HG03469 (cell line): ENCODE results near the gene YIF1B.

ENCODE experiments used
- ATAC-seq: cut with Tn5 transposase; IDR thresholded peaks from one replicate; pipeline ENCODE4 v1.9.1; 2021; ENCODE audit warnings: mild to moderate bottlenecking, moderate library complexity, moderate number of reproducible peaks; ENCODE audit not compliant: unreplicated experiment

YIF1B gene

GRCh38 chr19:38306236-38306635 is 9.5 kb downstream of the YIF1B start:
- no peak for ATAC-seq

- ATAC-seq = no peak
These were observed 10.8 kb downstream of the YIF1B start for GRCh38 chr19:38304866-38305429.

DNA sequence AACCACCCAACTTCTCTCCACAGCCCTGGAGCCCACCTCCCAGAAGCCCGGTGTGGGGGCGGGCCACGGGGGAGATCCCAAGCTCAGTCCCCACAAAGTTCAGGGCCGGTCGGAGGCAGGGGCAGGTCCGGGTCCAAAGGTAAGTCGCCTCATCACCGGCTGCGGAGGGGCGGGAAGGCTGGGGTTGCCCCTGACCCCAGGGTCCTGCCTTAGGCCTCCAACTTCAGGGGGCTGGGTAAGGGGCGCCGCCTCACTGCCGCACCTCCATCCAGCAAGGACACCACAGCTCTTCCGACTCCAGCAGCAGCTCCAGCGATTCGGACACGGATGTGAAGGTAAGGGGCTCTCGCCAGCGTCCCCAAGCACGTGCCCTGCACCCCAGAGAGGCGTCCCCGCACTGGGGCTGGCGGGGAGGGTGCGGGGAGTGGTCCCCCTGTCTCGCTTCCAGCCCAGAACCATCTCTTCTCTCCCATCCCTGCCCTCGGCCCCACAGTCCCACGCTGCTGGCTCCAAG is 11.3 kb downstream of the YIF1B start:
- no peak for ATAC-seq

GRCh38 chr19:38303517-38304351 is 12.0 kb downstream of the YIF1B start, which contains the start of gene C19orf33:
TSS of gene C19orf33 (plus strand) at chr19:38304251. CDS start at chr19:38304262, 11 bp downstream.
- ATAC-seq = no peak

DNA sequence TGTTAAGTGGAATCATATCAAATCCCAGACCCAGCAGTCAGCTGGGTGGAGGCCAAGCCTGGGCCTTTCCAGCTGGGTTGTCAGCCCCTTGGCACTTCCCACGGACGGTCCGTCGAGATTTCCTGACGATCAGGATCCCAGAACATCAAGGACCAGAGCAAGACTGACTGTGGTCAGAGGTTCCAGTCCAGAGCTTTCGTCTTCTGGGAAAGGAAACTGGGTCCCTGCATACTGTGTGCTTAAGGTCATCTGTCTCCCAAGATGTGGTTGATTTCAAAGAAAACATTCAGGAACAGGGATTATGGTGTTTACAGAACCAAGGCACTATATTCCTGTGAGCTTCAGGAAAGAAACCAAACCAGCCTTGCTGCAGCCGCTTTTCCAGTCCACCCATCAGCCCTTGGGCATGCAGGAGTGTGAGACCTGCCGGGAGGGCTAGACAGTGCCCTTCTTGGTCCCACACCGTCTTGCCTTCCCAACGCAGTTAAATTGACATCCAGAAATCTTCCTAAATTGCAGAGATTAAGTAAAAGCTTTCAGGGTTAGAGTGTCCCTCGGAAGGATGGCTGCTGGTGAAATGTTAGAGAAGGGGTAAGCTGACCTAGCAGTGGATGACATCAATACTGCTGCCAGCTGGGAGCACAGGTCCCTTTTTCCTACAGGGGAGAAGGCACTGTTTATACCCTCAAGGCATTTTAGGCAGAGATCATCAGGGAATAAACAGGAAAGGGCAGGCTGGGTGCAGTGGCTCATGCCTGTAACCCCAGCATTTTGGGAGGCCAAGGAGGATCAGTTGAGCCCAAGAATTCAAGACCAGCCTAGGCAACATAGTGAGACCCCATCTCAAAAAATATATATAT is 16.7 kb downstream of the YIF1B start:
- no peak for ATAC-seq

DNA sequence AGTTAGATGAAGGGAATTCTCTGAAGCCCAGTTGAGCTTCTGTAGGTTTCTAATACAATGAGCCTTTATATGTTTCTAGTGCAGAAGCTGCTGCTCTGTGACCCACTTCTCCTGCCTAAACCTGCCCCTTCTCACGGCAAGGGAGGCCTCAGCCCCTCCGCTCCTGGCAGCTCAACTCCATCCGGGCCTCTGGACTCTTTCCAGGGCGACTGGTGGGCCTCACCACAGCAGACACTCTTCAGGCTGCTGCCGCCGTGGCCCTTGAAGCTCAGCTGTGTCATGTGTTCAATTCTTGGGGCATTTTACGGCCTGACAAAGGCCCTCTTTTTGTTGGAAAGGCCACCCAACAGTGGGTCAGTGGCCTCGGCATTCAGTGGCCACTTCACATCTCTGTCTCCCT is 21.7 kb downstream of the YIF1B start:
- no peak for ATAC-seq

DNA sequence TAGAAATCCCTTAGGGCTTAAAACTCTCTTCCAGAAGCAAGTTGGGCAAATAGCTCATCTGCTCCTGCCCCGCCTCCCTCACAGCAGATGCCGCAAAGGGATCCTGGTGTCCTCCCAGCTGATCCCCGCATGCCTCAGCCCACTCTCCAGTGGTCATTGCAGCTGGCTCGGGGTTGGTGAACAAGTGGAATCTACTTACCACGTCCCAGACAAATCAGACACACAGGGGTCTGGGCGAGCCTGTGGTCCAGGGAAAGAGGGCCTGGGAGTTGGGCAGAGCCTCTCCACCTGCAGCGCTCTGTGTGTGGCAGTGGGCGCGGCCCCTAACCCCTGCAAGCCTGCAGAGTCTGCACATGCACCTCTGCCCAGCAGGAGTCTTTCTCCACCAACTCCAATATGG is 22.5 kb downstream of the YIF1B start:
- no peak for ATAC-seq

DNA sequence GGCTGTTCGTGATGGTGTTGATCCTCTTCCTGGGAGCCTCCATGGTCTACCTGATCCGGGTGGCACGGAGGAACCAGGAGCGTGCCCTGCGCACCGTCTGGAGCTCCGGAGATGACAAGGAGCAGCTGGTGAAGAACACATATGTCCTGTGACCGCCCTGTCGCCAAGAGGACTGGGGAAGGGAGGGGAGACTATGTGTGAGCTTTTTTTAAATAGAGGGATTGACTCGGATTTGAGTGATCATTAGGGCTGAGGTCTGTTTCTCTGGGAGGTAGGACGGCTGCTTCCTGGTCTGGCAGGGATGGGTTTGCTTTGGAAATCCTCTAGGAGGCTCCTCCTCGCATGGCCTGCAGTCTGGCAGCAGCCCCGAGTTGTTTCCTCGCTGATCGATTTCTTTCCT is 23.9 kb downstream of the YIF1B start:
- no peak for ATAC-seq

DNA sequence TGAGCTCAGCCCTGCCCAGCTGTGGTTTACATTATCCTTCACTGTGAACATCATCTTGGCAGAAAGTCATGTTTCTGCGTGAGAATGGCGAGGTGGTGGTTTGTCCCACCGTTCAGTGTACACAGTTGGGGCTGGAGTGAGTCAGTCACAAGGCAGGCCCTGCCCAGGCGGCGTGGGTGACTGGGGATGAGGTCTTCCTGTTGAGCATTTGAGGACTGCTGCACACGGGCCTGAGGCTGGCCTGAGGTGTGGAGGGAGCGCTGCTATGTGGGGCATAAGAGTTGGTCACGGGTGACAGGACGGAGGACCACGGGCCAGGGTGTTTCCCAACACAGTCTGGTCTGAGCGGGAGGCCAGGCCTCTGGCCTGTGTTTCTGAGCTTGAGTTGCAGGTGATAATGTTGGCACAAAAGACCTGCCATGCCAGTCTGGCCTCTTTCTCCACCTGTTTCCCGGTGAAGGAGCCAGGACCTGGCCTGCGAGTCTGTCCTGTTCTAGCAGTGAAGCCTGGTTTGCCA is 25.1 kb downstream of the YIF1B start:
- no peak for ATAC-seq

DNA sequence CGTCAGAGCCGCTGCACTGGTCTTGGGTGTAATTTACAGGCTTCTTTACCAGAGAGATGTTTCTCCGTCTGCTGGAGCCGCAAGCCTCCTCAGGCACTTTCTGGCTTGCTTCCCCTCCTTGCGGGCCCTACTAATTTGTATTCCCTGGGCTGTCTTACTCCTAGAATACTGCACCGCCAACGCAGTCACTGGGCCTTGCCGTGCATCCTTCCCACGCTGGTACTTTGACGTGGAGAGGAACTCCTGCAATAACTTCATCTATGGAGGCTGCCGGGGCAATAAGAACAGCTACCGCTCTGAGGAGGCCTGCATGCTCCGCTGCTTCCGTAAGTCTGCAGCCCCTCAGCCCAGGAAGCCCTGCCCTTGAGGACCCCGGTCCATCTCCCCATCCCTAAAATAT is 25.8 kb downstream of the YIF1B start:
- ATAC-seq = no peak

DNA sequence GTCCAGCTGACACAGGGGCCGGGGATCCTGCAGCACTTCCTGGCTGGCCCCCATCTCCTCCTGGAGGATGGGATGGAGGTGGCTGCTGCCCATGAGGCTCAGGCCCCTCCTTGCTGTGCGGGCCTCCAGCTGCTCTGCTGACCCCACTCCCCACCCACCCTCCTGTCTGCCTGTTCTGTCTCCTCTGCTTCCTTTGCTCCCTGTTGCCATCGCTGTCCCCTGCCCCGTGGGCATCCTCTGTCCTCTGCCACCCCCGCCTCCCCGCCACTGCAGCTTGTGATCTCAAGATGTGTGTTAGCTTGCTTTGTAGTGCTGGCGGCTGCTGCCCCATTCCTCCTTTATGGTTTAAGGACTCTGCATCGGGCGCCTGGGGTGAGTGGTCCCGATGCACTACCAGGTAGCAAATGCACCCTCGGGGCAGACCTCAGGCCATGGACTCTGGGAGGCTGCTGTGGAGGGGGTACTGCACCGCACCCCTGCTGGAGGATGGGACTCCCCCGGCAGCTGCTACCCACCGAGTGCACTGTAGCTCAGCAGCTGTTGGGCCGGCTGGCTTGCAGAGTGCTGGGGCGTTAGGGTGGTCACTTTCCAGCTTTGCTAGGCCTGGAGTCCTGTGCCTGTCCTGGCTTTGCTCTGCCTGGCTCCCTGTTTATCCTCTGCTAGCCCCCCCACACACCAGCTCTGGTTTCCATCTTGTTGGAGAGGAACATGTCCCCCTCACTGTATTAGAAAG is 27.5 kb downstream of the YIF1B start:
- no peak for ATAC-seq

DNA sequence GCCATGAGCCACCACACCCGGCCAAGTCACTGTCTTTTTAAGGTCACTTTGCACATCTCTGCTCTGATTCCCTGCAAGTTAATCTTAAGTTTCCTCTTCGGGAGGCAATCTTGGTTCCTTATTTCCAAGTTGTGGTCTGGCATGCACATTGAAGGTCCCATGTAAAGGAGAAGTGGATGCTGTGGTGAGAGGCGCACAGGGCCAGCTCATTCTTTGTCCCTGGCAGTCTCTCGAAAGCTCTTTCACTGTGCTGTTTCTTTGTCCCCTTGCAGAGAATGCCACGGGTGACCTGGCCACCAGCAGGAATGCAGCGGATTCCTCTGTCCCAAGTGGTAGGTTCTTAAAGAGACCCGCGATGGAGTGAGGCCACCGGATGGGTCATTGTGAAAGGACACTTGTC is 28.1 kb downstream of the YIF1B start:
- ATAC-seq = no peak

GRCh38 chr19:38285567-38285966 is 30.2 kb downstream of the YIF1B start:
- no peak for ATAC-seq

DNA sequence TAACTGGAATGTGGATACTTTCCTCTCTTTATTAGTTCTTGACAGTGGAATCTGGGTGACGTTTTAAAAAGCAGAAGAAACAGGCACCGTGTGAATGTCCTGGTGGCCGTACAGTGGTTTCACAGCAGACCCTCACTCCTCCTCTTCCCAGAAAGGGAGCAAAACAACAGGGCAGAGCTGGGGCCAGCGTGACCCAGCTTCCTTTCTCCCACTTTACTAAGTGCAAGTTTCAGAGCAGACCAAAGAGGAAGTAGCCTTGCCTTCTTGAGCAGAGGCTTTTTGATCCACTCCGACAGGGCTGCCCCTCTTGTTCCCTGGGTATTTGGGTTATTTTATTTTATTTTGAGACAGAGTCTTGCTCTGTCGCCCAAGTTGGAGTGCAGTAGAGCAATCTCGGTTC is 31.3 kb downstream of the YIF1B start:
- no peak for ATAC-seq

DNA sequence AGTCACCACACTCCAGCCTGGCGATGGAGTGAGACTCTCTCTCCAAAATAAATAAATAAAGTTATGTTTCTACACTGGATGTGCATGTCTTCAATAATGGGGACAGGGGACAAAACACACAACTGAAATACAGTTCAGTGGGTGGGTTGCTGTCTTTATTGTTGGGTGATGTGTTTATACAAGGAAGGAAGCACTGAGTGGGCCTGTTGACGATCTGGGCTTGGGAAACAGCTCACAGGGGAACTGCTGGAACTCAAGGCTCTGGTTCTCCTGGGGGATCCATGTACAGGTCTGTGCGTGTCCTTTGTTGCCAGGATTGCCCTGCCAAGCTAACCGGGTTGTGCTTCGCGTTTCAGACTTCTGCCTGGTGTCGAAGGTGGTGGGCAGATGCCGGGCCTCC is 32.5 kb downstream of the YIF1B start:
- ATAC-seq = no peak

- ATAC-seq = no peak
These were observed 33.8 kb downstream of the YIF1B start for GRCh38 chr19:38281811-38282566.

DNA sequence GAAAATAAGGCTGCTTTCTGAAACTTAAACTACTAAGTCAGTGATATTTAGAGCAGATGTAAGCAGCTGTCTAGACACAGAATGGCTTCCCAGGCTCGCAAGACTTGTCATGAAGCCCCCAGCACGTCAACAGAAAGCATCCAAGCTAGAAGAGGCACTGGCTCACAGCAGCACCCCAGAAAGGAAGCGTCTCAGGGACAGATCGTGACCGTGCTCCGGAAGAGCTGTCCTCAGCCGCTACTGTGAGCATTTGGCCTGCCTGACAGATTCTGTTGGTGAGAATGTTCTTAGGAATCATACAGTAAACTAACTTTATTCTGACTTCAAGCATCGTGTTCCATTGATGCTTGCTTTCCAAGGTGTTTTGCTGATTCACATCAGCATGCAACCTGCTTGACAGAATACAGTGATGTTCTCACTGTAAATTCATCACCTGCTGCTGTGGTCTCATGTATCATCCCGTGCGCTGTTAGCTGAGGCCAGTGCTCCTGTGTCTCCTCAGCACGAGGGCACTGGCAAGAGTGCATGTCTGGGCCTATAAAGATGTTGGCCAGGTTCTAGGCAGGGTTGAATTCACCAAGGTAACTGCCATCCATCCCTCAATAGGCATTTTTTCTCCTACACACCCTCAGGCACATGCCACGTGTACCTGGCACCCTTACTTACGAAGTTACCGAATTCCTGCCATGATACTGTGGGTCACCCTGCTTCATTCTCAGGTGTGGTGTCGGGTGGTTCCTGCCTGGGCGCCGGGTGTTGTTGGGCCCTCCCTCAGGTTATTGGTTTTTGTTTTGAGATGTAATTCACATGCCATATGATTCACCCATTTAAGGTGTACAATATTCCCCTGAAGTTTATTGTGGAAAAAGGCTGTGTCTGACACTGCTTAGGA is 35.5 kb downstream of the YIF1B start:
- ATAC-seq = no peak

- no peak for ATAC-seq
These were observed 37.0 kb downstream of the YIF1B start for GRCh38 chr19:38278751-38279150.
